K562 treated with DMSO at 1 percent for 12 hours (cell line): ENCODE data around the gene TPSAB1. TPM values are rescaled to one million over a fixed set of nuclear protein-coding genes. Genes with fewer than 3 reads are reported as not detected.

Source experiments
- total RNA-seq: library from RNA; unstranded; fragments of 300-600 nt; gene quantifications from 2 replicates; pipeline ENCODE4 v1.2.3, GENCODE V29; 2022; ENCODE audit not compliant: insufficient read depth

TPSAB1 gene
- total RNA-seq = not detected in 2 replicates

GRCh38 chr16:1240436-1240835 is at the start of gene TPSAB1:
TSS of gene TPSAB1 (plus strand) at chr16:1240705. CDS start at chr16:1240939, 234 bp downstream.

GRCh38 chr16:1225051-1225451 is 15.5 kb upstream of the TPSAB1 start, which contains the start of gene TPSG1:
TSS of gene TPSG1 (minus strand) at chr16:1225268. CDS start at chr16:1225252, 16 bp downstream.

GRCh38 chr16:1230084-1230470 is 10.4 kb upstream of the TPSAB1 start, which contains the start of gene TPSB2:
TSS of gene TPSB2 (minus strand) at chr16:1230184. CDS start at chr16:1229951, 233 bp downstream.

GRCh38 chr16:1255276-1256122 is 15.0 kb downstream of the TPSAB1 start, which contains the start of gene TPSD1:
TSS of gene TPSD1 (plus strand) at chr16:1256069. CDS start at chr16:1256281, 212 bp downstream.

Other genes with a start within 250 kb of the TPSAB1 start
- gene SSTR5, start 168.0 kb upstream of the TPSAB1 start, total RNA-seq = not detected in 2 replicates
- gene C1QTNF8, start 144.5 kb upstream of the TPSAB1 start, total RNA-seq = not detected in 2 replicates
- gene CACNA1H, start 87.6 kb upstream of the TPSAB1 start, total RNA-seq = 0.42 TPM in 1 of 2 replicates, not detected in the other
- gene TPSG1, start 15.4 kb upstream of the TPSAB1 start, total RNA-seq = not detected in 2 replicates
- gene TPSB2, start 10.5 kb upstream of the TPSAB1 start, total RNA-seq = not detected in 2 replicates
- gene TPSD1, start 15.4 kb downstream of the TPSAB1 start, total RNA-seq = not detected in 2 replicates
- gene UBE2I, start 68.9 kb downstream of the TPSAB1 start, total RNA-seq = 59.0 and 74.5 TPM in 2 replicates
- gene BAIAP3, start 92.9 kb downstream of the TPSAB1 start, total RNA-seq = 7.6 and 8.0 TPM in 2 replicates
- gene TSR3, start 111.2 kb downstream of the TPSAB1 start, total RNA-seq = 70.7 and 83.2 TPM in 2 replicates
- 34.2 and 34.8 TPM in 2 replicates for gene GNPTG, start 111.2 kb downstream of the TPSAB1 start, total RNA-seq
- 8.7 and 22.3 TPM in 2 replicates for gene UNKL, start 174.0 kb downstream of the TPSAB1 start, total RNA-seq
- 22.0 and 29.5 TPM in 2 replicates for gene UQCC4, start 180.0 kb downstream of the TPSAB1 start, total RNA-seq
- not detected in 2 replicates for gene PERCC1, start 190.4 kb downstream of the TPSAB1 start, total RNA-seq
- gene CCDC154, start 203.9 kb downstream of the TPSAB1 start, total RNA-seq = 2.0 and 2.4 TPM in 2 replicates
- 93.1 and 166 TPM in 2 replicates for gene CLCN7, start 234.3 kb downstream of the TPSAB1 start, total RNA-seq
- gene PTX4, start 248.2 kb downstream of the TPSAB1 start, total RNA-seq = not detected in 2 replicates